ENCODE data around the gene THAP10.

THAP10 gene

GRCh38 chr15:70880781-70881180, 11.5 kb downstream of the THAP10 start:
- H3K4me1 ChIP-seq (ENCODE audit: insufficient read depth, poor library complexity, severe bottlenecking) = no peaks in the 10 kb centered on the region
- no peaks in the 10 kb centered on the region for H3K27me3 ChIP-seq (ENCODE audit: insufficient read depth, poor library complexity, severe bottlenecking)
- no peak for DNase-seq (ENCODE audit: low spot score)
- H3K27ac ChIP-seq (ENCODE audit: poor library complexity, severe bottlenecking) = no peak overlapping the region
- H3K9me3 ChIP-seq (ENCODE audit: severe bottlenecking) = no peaks in the 10 kb centered on the region
- no peak for TF ChIP-seq CTCF (IDR thresholded peaks at IDR 0.05; ENCODE audit: poor library complexity, severe bottlenecking)
- no peak overlapping the region for H3K4me3 ChIP-seq (ENCODE audit: severe bottlenecking)
- ATAC-seq (ENCODE audit: low read depth) = no peak
- peaks cover 11% of the 10 kb centered on the region for H3K36me3 ChIP-seq (ENCODE audit: low read depth)

- no peaks in the 10 kb centered on the region for H3K9me3 ChIP-seq (ENCODE audit: severe bottlenecking)
- no peak for TF ChIP-seq CTCF (IDR thresholded peaks at IDR 0.05; ENCODE audit: poor library complexity, severe bottlenecking)
- H3K36me3 ChIP-seq (ENCODE audit: low read depth) = peaks cover 11% of the 10 kb centered on the region
- no peaks in the 10 kb centered on the region for H3K27me3 ChIP-seq (ENCODE audit: insufficient read depth, poor library complexity, severe bottlenecking)
- no peak overlapping the region for H3K4me3 ChIP-seq (ENCODE audit: severe bottlenecking)
- ATAC-seq (ENCODE audit: low read depth) (peak; percentile 53; the same call in 2 of the 3 replicates), DNase-seq (ENCODE audit: low spot score) (no peak)
- no peak overlapping the region for H3K27ac ChIP-seq (ENCODE audit: poor library complexity, severe bottlenecking)
- no peaks in the 10 kb centered on the region for H3K4me1 ChIP-seq (ENCODE audit: insufficient read depth, poor library complexity, severe bottlenecking)
Observed at GRCh38 chr15:70879401-70879800, 12.8 kb downstream of the THAP10 start.

GRCh38 chr15:70876683-70877082, 15.6 kb downstream of the THAP10 start:
- Histone ChIP-seq H3K9me3 (ENCODE audit: severe bottlenecking) (no peaks in the 10 kb centered on the region), H3K27ac (ENCODE audit: poor library complexity, severe bottlenecking) (no peak overlapping the region), H3K4me3 (ENCODE audit: severe bottlenecking) (no peak overlapping the region), H3K27me3 (ENCODE audit: insufficient read depth, poor library complexity, severe bottlenecking) (no peaks in the 10 kb centered on the region), H3K36me3 (ENCODE audit: low read depth) (peaks cover 6% of the 10 kb centered on the region), H3K4me1 (ENCODE audit: insufficient read depth, poor library complexity, severe bottlenecking) (no peaks in the 10 kb centered on the region)
- DNase-seq (ENCODE audit: low spot score) (no peak), ATAC-seq (ENCODE audit: low read depth) (no peak)
- TF ChIP-seq CTCF (IDR thresholded peaks at IDR 0.05; ENCODE audit: poor library complexity, severe bottlenecking) = no peak

GRCh38 chr15:70876011-70876410, 16.2 kb downstream of the THAP10 start:
- TF ChIP-seq CTCF (IDR thresholded peaks at IDR 0.05; ENCODE audit: poor library complexity, severe bottlenecking) = no peak
- Histone ChIP-seq H3K4me1 (ENCODE audit: insufficient read depth, poor library complexity, severe bottlenecking) (no peaks in the 10 kb centered on the region), H3K9me3 (ENCODE audit: severe bottlenecking) (no peaks in the 10 kb centered on the region), H3K36me3 (ENCODE audit: low read depth) (no peaks in the 10 kb centered on the region), H3K27me3 (ENCODE audit: insufficient read depth, poor library complexity, severe bottlenecking) (no peaks in the 10 kb centered on the region), H3K4me3 (ENCODE audit: severe bottlenecking) (no peak overlapping the region), H3K27ac (ENCODE audit: poor library complexity, severe bottlenecking) (no peak overlapping the region)
- ATAC-seq (ENCODE audit: low read depth) (no peak), DNase-seq (ENCODE audit: low spot score) (no peak)

- Histone ChIP-seq H3K4me1 (ENCODE audit: insufficient read depth, poor library complexity, severe bottlenecking) (no peaks in the 10 kb centered on the region), H3K9me3 (ENCODE audit: severe bottlenecking) (no peaks in the 10 kb centered on the region), H3K27ac (ENCODE audit: poor library complexity, severe bottlenecking) (no peak overlapping the region), H3K4me3 (ENCODE audit: severe bottlenecking) (no peak overlapping the region), H3K27me3 (ENCODE audit: insufficient read depth, poor library complexity, severe bottlenecking) (no peaks in the 10 kb centered on the region), H3K36me3 (ENCODE audit: low read depth) (no peaks in the 10 kb centered on the region)
- no peak for DNase-seq (ENCODE audit: low spot score)
- ATAC-seq (ENCODE audit: low read depth) = peak; percentile 62
- peak; percentile 99 for TF ChIP-seq CTCF (IDR thresholded peaks at IDR 0.05; ENCODE audit: poor library complexity, severe bottlenecking)
Observed at GRCh38 chr15:70875001-70875782, 17.0 kb downstream of the THAP10 start.
